K562 (cell line): ENCODE results near the gene MTA2. TPM values are rescaled to one million over a fixed set of nuclear protein-coding genes. Genes with fewer than 3 reads are reported as not detected.

ENCODE experiments used
- ATAC-seq: fragments of 200-7000 bp; cut with Tn5 transposase; 3 replicates; pipeline ENCODE4 v1.9.1; 2020; ENCODE audit warnings: moderate library complexity
- BruUV-seq: library from RNA; stranded (reverse); fragments of 400-500 nt; replicated peaks from 2 replicates; lab custom pipeline; 2021; lab: Mats Ljungman, UMichigan
- CTCF ChIA-PET: fragments of 300-600 bp; formaldehyde crosslinking; extraction: SDS; loops from one replicate; lab custom pipeline; 2021; ENCODE audit warnings: low intra/inter-chr PET ratio; lab: Yijun Ruan, JAX
- POLR2A ChIA-PET: fragments of 300-600, 350-650 bp; sonication (Branson Sonifier 250); formaldehyde crosslinking; extraction: SDS; loops from one replicate; lab custom pipeline; 2021; ENCODE audit warnings: antibody characterized with exemption, inconsistent platforms; lab: Yijun Ruan, JAX
- DNase-seq, 4 experiments: peaks; one replicate each; pipeline versions ENCODE4 v3.0.0 to v3.0.0-alpha.2; 2011 to 2018; ENCODE audit warnings: low spot score in 3 of 4, mixed read lengths in 3 of 4; ENCODE audit errors: extremely low read depth in 1 of 4
- FAIRE-seq: peaks from 2 replicates; lab custom pipeline; 2011; peaks lifted over from hg19 to GRCh38; lab: Jason Lieb, UNC
- H2AFZ ChIP-seq: 2 replicates; pipeline ENCODE4 v1.6.0; 2011; ENCODE audit warnings: low read depth, low read length, control low read depth, inconsistent platforms
- H3K27ac ChIP-seq: fragments of 200-600 bp; 3 replicates; pipeline ENCODE4 v1.8.0; 2011; ENCODE audit warnings: low read depth, mild to moderate bottlenecking, control low read depth, inconsistent platforms, low read length, moderate library complexity, mixed read lengths; ENCODE audit errors: extremely low read depth
- H3K27me3 ChIP-seq, 2 experiments: fragments of 300-600 bp in 1 of 2; 2 replicates in 1 of 2; 3 replicates in 1 of 2; pipeline versions ENCODE4 v1.6.0 to v1.8.0; 2011; ENCODE audit warnings: inconsistent platforms in 2 of 2, low read length in 2 of 2, mild to moderate bottlenecking in 1 of 2, mixed read lengths in 1 of 2, moderate library complexity in 1 of 2; ENCODE audit not compliant: control insufficient read depth in 2 of 2, insufficient read depth in 2 of 2
- H3K36me3 ChIP-seq: fragments of 300-600 bp; 3 replicates; pipeline ENCODE4 v1.8.0; 2011; ENCODE audit warnings: mild to moderate bottlenecking, low read length, inconsistent platforms; ENCODE audit not compliant: control insufficient read depth, insufficient read depth
- H3K4me1 ChIP-seq, 2 experiments: fragments of 200-600 bp in 1 of 2; replicated peaks in 1 of 2; 2 replicates in 1 of 2; 3 replicates in 1 of 2; pipeline versions ENCODE4 v1.5.1 to v1.8.0; 2011; ENCODE audit warnings: inconsistent platforms in 2 of 2, low read length in 2 of 2, mild to moderate bottlenecking in 1 of 2, mixed read lengths in 1 of 2, moderate library complexity in 1 of 2; ENCODE audit not compliant: control insufficient read depth in 2 of 2, insufficient read depth in 2 of 2
- H3K4me2 ChIP-seq: 2 replicates; pipeline ENCODE4 v1.6.1; 2011; ENCODE audit warnings: low read length, control low read depth, inconsistent platforms, mixed read lengths; ENCODE audit not compliant: insufficient read depth
- H3K4me3 ChIP-seq: fragments of 200-600 bp; sonication (generic), shearing (Covaris generic); 2 replicates; pipeline ENCODE4 v1.5.1; 2016; ENCODE audit warnings: control low read depth, inconsistent platforms
- H3K79me2 ChIP-seq: fragments of 200-600 bp; 3 replicates; pipeline ENCODE4 v1.8.0; 2011; ENCODE audit warnings: low read length, inconsistent platforms; ENCODE audit not compliant: control insufficient read depth, insufficient read depth
- H3K9ac ChIP-seq, 2 experiments: 2 replicates each; pipeline versions ENCODE4 v1.6.0 to v1.6.1; 2011; ENCODE audit warnings: low read depth in 2 of 2, low read length in 2 of 2, control low read depth in 1 of 2, inconsistent platforms in 1 of 2, mild to moderate bottlenecking in 1 of 2, mixed read lengths in 1 of 2; ENCODE audit not compliant: insufficient read depth in 1 of 2
- H3K9me1 ChIP-seq: one replicate; pipeline ENCODE4 v1.6.0; 2011; ENCODE audit warnings: inconsistent platforms, mild to moderate bottlenecking, low read length, moderate library complexity; ENCODE audit not compliant: control insufficient read depth, insufficient read depth
- H3K9me3 ChIP-seq: replicated peaks from 2 replicates; pipeline ENCODE4 v1.5.1; 2011; ENCODE audit warnings: low read depth, low read length, inconsistent platforms; ENCODE audit not compliant: control insufficient read depth, insufficient read depth
- H4K20me1 ChIP-seq: replicated peaks from 2 replicates; pipeline ENCODE4 v1.6.1; 2011; ENCODE audit warnings: low read length, inconsistent platforms, mixed read lengths; ENCODE audit not compliant: control insufficient read depth, insufficient read depth
- BMI1 ChIP-seq: fragments of 150-350 bp; IDR thresholded peaks from 2 replicates; pipeline ENCODE4 v1.6.1; 2014; ENCODE audit warnings: low read length
- DIDO1 ChIP-seq: fragments of 450-650 bp; IDR thresholded peaks from 2 replicates; pipeline ENCODE4 v1.6.1; 2016; ENCODE audit warnings: low read depth, missing biosample characterization, missing genetic modification characterization
- FOXO4 ChIP-seq: fragments of 450-650 bp; formaldehyde crosslinking; IDR thresholded peaks from 2 replicates; pipeline ENCODE4 v1.4.0; 2020; ENCODE audit warnings: mild to moderate bottlenecking, moderate library complexity
- KLF13 ChIP-seq: fragments of 450-650 bp; IDR thresholded peaks from 2 replicates; pipeline ENCODE4 v1.6.1; 2016; ENCODE audit warnings: missing genetic modification characterization, low read depth, mild to moderate bottlenecking, missing compliant biosample characterization, moderate library complexity, borderline replicate concordance
- NFE2 ChIP-seq: IDR thresholded peaks from 2 replicates; pipeline ENCODE4 v1.6.1; 2014; ENCODE audit warnings: antibody characterized with exemption, low read depth
- PHF8 ChIP-seq: fragments of 200-600 bp; sonication (generic); IDR thresholded peaks from 2 replicates; pipeline ENCODE4 v1.6.1; 2012; ENCODE audit warnings: mixed run types, mild to moderate bottlenecking, inconsistent platforms, low read length, moderate library complexity, borderline replicate concordance
- POLR2AphosphoS2 ChIP-seq: IDR thresholded peaks from 2 replicates; pipeline ENCODE4 v1.6.1; 2012; ENCODE audit warnings: low read length, improper control_type of control experiment
- SAFB2 ChIP-seq: fragments of 200-400 bp; formaldehyde crosslinking; IDR thresholded peaks from 2 replicates; pipeline ENCODE4 v1.6.1; 2018; ENCODE audit warnings: borderline replicate concordance, low read length, low read depth, moderate library complexity; ENCODE audit not compliant: severe bottlenecking
- SMAD1 ChIP-seq: fragments of 150-350 bp; IDR thresholded peaks from 2 replicates; pipeline ENCODE4 v1.6.1; 2014; ENCODE audit warnings: low read length, low read depth; ENCODE audit not compliant: partially characterized antibody
- ZBTB11 ChIP-seq, 3 experiments: fragments of 200-800 bp in 1 of 3; fragments of 250-450 bp in 1 of 3; fragments of 450-650 bp in 1 of 3; sonication (Bioruptor Pico) in 1 of 3; sonication (Bioruptor generic) in 1 of 3; formaldehyde crosslinking in 1 of 3; IDR thresholded peaks; 2 replicates each; pipeline versions ENCODE4 v1.6.1 to v1.8.0; 2016 to 2022; ENCODE audit warnings: mild to moderate bottlenecking in 2 of 3, missing genetic modification characterization in 2 of 3, missing compliant biosample characterization in 1 of 3, moderate library complexity in 1 of 3
- ZKSCAN8 ChIP-seq: fragments of 200-800 bp; sonication (Bioruptor generic); IDR thresholded peaks from 2 replicates; pipeline ENCODE4 v1.6.1; 2016; ENCODE audit warnings: missing genetic modification characterization, missing compliant biosample characterization
- ZNF212 ChIP-seq: fragments of 450-650 bp; formaldehyde crosslinking; IDR thresholded peaks from 2 replicates; pipeline ENCODE4 v1.4.0; 2020; ENCODE audit warnings: mild to moderate bottlenecking
- WGBS: fragments of 100-300 bp; shearing (Covaris generic); methylation state at CpG from one replicate; pipeline ENCODE4 v1.1.6; 2016; ENCODE audit warnings: low coverage, mixed read lengths; ENCODE audit not compliant: insufficient coverage; ENCODE audit errors: missing lambda C conversion rate; 5-methylcytosine and 5-hydroxymethylcytosine counted together
- in situ Hi-C: fragments of 300-500 bp; cut with MboI; formaldehyde crosslinking; loops from 4 replicates; pipeline ENCODE4 v1.15.0; 2018; ENCODE audit warnings: inconsistent platforms, mixed read lengths
- intact Hi-C: fragments of 100-400 bp; cut with micrococcal nuclease; formaldehyde crosslinking; loops from 2 replicates; pipeline ENCODE4 v1.14.2; 2022
- polyA plus RNA-seq, 8 experiments: library from polyadenylated mRNA; depleted of rRNA in 4 of 8; stranded (reverse) in 5 of 8; unstranded in 3 of 8; fragments of >200 nt; fragmentation: Nextera tagmentation in 2 of 8; fragmentation: Illumina TruSeq in 1 of 8; extraction: Ambion mirVana in 2 of 8; extraction: Trizol in 1 of 8; gene quantifications; 2 replicates each; pipeline versions ENCODE4 v1.2.1 to v1.2.3, GENCODE V29; 2011 to 2014; ENCODE audit warnings: inconsistent platforms in 1 of 8, missing spikeins in 1 of 8
- total RNA-seq, 7 experiments: library from RNA; depleted of rRNA in 6 of 7; stranded (reverse); fragments of >200 nt in 6 of 7; fragmentation: Illumina TruSeq in 2 of 7; extraction: Trizol in 2 of 7; gene quantifications; 2 replicates each; pipeline versions ENCODE4 v1.2.1 to v1.2.3, GENCODE V29; 2011 to 2021; ENCODE audit warnings: low replicate concordance in 1 of 7
- TF ChIP-seq, protein P1 (sequence below): fragments of 250-450 bp; sonication (Bioruptor Pico); IDR thresholded peaks from 2 replicates; pipeline ENCODE4 v1.5.0; 2021; ENCODE audit warnings: mild to moderate bottlenecking, borderline replicate concordance

MTA2 gene
- total and polyA plus RNA-seq, 9 of the 15 experiments (the other 6 are each of a cell fraction or from before 2014, with no cell fraction given) = 6.2 to 220 (median 172) TPM

- peak overlapping the region; percentile 93 for H3K9ac ChIP-seq
- FAIRE-seq (peak; percentile 74), DNase-seq (peak; percentile 53 to 71 (median 62)), ATAC-seq (peak; percentile 51)
- H3K27ac ChIP-seq = peak overlapping the region; percentile 90
- CTCF ChIA-PET = interaction anchor here (0.6 to 2.6 kb wide), 7 partner anchors 10 to 216 kb away, joined by 3 to 17 read pairs (median 4); partner anchors contain the start of genes B3GAT3 and GANAB
- in situ Hi-C loops (no loop called here), intact Hi-C loops (loop anchor here (2.0 to 5.0 kb wide), 2 partner anchors 35 to 80 kb away; partner anchors contain the start of gene GANAB)
- H3K36me3 ChIP-seq = peaks cover 58% of the 10 kb centered on the region
- H2AFZ ChIP-seq = peak overlapping the region; percentile 87
- peak overlapping the region; percentile 96 for H3K4me2 ChIP-seq
- TSS peak; percentile 25 for BruUV-seq
- peaks cover 29 to 64% of the 10 kb centered on the region in 2 experiments for H3K4me1 ChIP-seq
- peaks cover 2% of the 10 kb centered on the region for H3K9me1 ChIP-seq
- no peaks in the 10 kb centered on the region for H3K27me3 ChIP-seq
- WGBS = under 1% methylated on average over 26 of the region's 34 CpGs
- no peaks in the 10 kb centered on the region for H3K9me3 ChIP-seq
- POLR2A ChIA-PET = interaction anchor here (0.9 to 1.9 kb wide), 12 partner anchors 9 to 244 kb away, joined by 3 to 7 read pairs (median 4); partner anchors contain the start of genes B3GAT3, C11orf98, CSKMT and EEF1G
- 0 out of 2 replicates have a peak, but pooled peaks cover 5% of the 10 kb centered on the region for H4K20me1 ChIP-seq
- peak overlapping the region; percentile 75 for H3K4me3 ChIP-seq
- peaks cover 25% of the 10 kb centered on the region for H3K79me2 ChIP-seq
- TF ChIP-seq, protein P1, sequence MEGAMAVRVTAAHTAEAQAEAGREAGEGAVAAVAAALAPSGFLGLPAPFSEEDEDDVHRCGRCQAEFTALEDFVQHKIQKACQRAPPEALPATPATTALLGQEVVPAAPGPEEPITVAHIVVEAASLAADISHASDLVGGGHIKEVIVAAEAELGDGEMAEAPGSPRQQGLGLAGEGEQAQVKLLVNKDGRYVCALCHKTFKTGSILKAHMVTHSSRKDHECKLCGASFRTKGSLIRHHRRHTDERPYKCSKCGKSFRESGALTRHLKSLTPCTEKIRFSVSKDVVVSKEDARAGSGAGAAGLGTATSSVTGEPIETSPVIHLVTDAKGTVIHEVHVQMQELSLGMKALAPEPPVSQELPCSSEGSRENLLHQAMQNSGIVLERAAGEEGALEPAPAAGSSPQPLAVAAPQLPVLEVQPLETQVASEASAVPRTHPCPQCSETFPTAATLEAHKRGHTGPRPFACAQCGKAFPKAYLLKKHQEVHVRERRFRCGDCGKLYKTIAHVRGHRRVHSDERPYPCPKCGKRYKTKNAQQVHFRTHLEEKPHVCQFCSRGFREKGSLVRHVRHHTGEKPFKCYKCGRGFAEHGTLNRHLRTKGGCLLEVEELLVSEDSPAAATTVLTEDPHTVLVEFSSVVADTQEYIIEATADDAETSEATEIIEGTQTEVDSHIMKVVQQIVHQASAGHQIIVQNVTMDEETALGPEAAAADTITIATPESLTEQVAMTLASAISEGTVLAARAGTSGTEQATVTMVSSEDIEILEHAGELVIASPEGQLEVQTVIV (CRISPR knock-in tag) = no peak
- TF ChIP-seq SMAD1 (peak; percentile 33), ZBTB11 (CRISPR knock-in tag; IDR thresholded peaks at IDR 0.05) (no peak), KLF13 (tag) (no peak), SAFB2 (no peak), PHF8 (0 out of 2 replicates have a peak, but pooled peaks have one; percentile 37), FOXO4 (CRISPR knock-in tag) (no peak), POLR2AphosphoS2 (no peak), ZKSCAN8 (CRISPR knock-in tag) (no peak), NFE2 (no peak), BMI1 (no peak), DIDO1 (no peak), ZNF212 (CRISPR knock-in tag) (no peak)
These were observed 10.2 kb upstream of the MTA2 start for GRCh38 chr11:62611705-62612365.
